Natural killer cell treated with Interleukin-12 subunit alpha and Interleukin-12 subunit beta and Interleukin-15 and Interleukin-18, amount 100 ng/mL, for 72 hours (primary cell): Measurements from ENCODE around the gene KIAA1191. TPM values are rescaled to one million over a fixed set of nuclear protein-coding genes. Genes with fewer than 3 reads are reported as not detected.

ENCODE experiments used
- ATAC-seq, 2 donors: fragments of 150-1000 bp; cut with Tn5 transposase in 1 of 2; sonication (Bioruptor Pico), chemical (Tn5 transposase) in 1 of 2; 2 replicates each; pipeline ENCODE4 v1.10.0; 2021
- DNase-seq: peaks from one replicate; pipeline ENCODE4 v3.0.0; 2022; ENCODE audit warnings: low spot score
- H3K27ac Mint-ChIP-seq, 2 donors: 1 replicate in 1 of 2; 2 replicates in 1 of 2; pipeline ENCODE4 v1.8.0; 2022; ENCODE audit warnings: mixed read lengths in 2 of 2, mild to moderate bottlenecking in 1 of 2, moderate library complexity in 1 of 2
- H3K27me3 Mint-ChIP-seq, 2 donors: 1 replicate in 1 of 2; 2 replicates in 1 of 2; pipeline ENCODE4 v1.8.0; 2022; ENCODE audit warnings: mixed read lengths in 2 of 2
- H3K36me3 Mint-ChIP-seq: one replicate; pipeline ENCODE4 v1.8.0; 2022; ENCODE audit warnings: mixed read lengths
- H3K4me1 Mint-ChIP-seq, 2 donors: 1 replicate in 1 of 2; 2 replicates in 1 of 2; pipeline ENCODE4 v1.8.0; 2022; ENCODE audit warnings: low read depth in 2 of 2, mixed read lengths in 2 of 2, mild to moderate bottlenecking in 1 of 2
- H3K4me3 Mint-ChIP-seq: one replicate; pipeline ENCODE4 v1.8.0; 2022; ENCODE audit warnings: mixed read lengths
- H3K9me3 Mint-ChIP-seq: 2 replicates; pipeline ENCODE4 v1.8.0; 2022; ENCODE audit warnings: mixed read lengths
- total RNA-seq, 2 donors: library from RNA; stranded (reverse); gene quantifications; one replicate each; pipeline ENCODE4 v1.2.3, GENCODE V29; 2022

The KIAA1191 gene
- total RNA-seq, 2 donors from 2014 or later, result 61.1 to 66.7 TPM

- peaks cover 26% of the 10 kb centered on the region for H3K36me3 Mint-ChIP-seq
- no peaks in the 10 kb centered on the region for H3K27me3 Mint-ChIP-seq
- ATAC-seq (no peak), DNase-seq (no peak)
- no peak overlapping the region for H3K4me3 Mint-ChIP-seq
- no peak overlapping the region for H3K27ac Mint-ChIP-seq
- H3K9me3 Mint-ChIP-seq, result no peaks in the 10 kb centered on the region
- peaks cover 25 to 29% of the 10 kb centered on the region in 2 donors for H3K4me1 Mint-ChIP-seq
Observed at GRCh38 chr5:176384366-176384930, 22.9 kb upstream of the KIAA1191 start.

- no peaks in the 10 kb centered on the region for H3K27me3 Mint-ChIP-seq
- no peak overlapping the region for H3K4me3 Mint-ChIP-seq
- no peaks in the 10 kb centered on the region for H3K9me3 Mint-ChIP-seq
- DNase-seq (no peak), ATAC-seq (no peak)
- peaks cover 26% of the 10 kb centered on the region for H3K36me3 Mint-ChIP-seq
- peaks cover 24 to 29% of the 10 kb centered on the region in 2 donors for H3K4me1 Mint-ChIP-seq
- H3K27ac Mint-ChIP-seq, result no peak overlapping the region
Observed at GRCh38 chr5:176383961-176384360, 22.4 kb upstream of the KIAA1191 start.

GRCh38 chr5:176383248-176383905 lies 21.8 kb upstream of the KIAA1191 start:
- Mint-ChIP-seq H3K4me3 (no peak overlapping the region), H3K36me3 (peaks cover 26% of the 10 kb centered on the region), H3K9me3 (no peaks in the 10 kb centered on the region), H3K27ac (no peak overlapping the region), H3K4me1 (peaks cover 24 to 29% of the 10 kb centered on the region in 2 donors), H3K27me3 (no peaks in the 10 kb centered on the region)
- ATAC-seq, result no peak
- DNase-seq, result no peak

GRCh38 chr5:176382721-176383120 lies 21.2 kb upstream of the KIAA1191 start:
- ATAC-seq (no peak), DNase-seq (no peak)
- Mint-ChIP-seq H3K27ac (no peak overlapping the region), H3K36me3 (peaks cover 23% of the 10 kb centered on the region), H3K27me3 (no peaks in the 10 kb centered on the region), H3K4me1 (peaks cover 21 to 23% of the 10 kb centered on the region in 2 donors), H3K4me3 (no peak overlapping the region), H3K9me3 (no peaks in the 10 kb centered on the region)

GRCh38 chr5:176381979-176382378 lies 20.4 kb upstream of the KIAA1191 start:
- Mint-ChIP-seq H3K4me1 (peaks cover 13 to 16% of the 10 kb centered on the region in 2 donors), H3K9me3 (no peaks in the 10 kb centered on the region), H3K36me3 (peaks cover 16% of the 10 kb centered on the region), H3K27ac (no peak overlapping the region), H3K27me3 (no peaks in the 10 kb centered on the region), H3K4me3 (no peak overlapping the region)
- DNase-seq, result no peak
- no peak for ATAC-seq

GRCh38 chr5:176381423-176381822 lies 19.9 kb upstream of the KIAA1191 start:
- Mint-ChIP-seq H3K4me3 (no peak overlapping the region), H3K27me3 (no peaks in the 10 kb centered on the region), H3K36me3 (peaks cover 14% of the 10 kb centered on the region), H3K9me3 (no peaks in the 10 kb centered on the region), H3K4me1 (peaks cover 8 to 10% of the 10 kb centered on the region in 2 donors), H3K27ac (no peak overlapping the region)
- DNase-seq, result no peak
- no peak for ATAC-seq

- peaks cover 5% of the 10 kb centered on the region for H3K36me3 Mint-ChIP-seq
- H3K27me3 Mint-ChIP-seq, result no peaks in the 10 kb centered on the region
- H3K4me3 Mint-ChIP-seq, result no peak overlapping the region
- DNase-seq (no peak), ATAC-seq (no peak)
- H3K27ac Mint-ChIP-seq, result no peak overlapping the region
- no peaks in the 10 kb centered on the region for H3K4me1 Mint-ChIP-seq
- no peaks in the 10 kb centered on the region for H3K9me3 Mint-ChIP-seq
Observed at GRCh38 chr5:176379881-176380280, 18.3 kb upstream of the KIAA1191 start.

- Mint-ChIP-seq H3K4me3 (no peak overlapping the region), H3K36me3 (no peaks in the 10 kb centered on the region), H3K4me1 (no peaks in the 10 kb centered on the region), H3K9me3 (no peaks in the 10 kb centered on the region), H3K27ac (no peak overlapping the region), H3K27me3 (no peaks in the 10 kb centered on the region)
- ATAC-seq (no peak), DNase-seq (no peak)
Observed at GRCh38 chr5:176373100-176373818, 11.7 kb upstream of the KIAA1191 start.

GRCh38 chr5:176371621-176372539 lies 10.3 kb upstream of the KIAA1191 start:
- Mint-ChIP-seq H3K4me3 (no peak overlapping the region), H3K9me3 (no peaks in the 10 kb centered on the region), H3K4me1 (peaks cover 6 to 9% of the 10 kb centered on the region in 2 donors), H3K27me3 (no peaks in the 10 kb centered on the region), H3K36me3 (peaks cover 4% of the 10 kb centered on the region), H3K27ac (no peak overlapping the region)
- DNase-seq, result no peak
- no peak for ATAC-seq

GRCh38 chr5:176369934-176370711 lies 8.6 kb upstream of the KIAA1191 start:
- Mint-ChIP-seq H3K4me1 (peaks cover 9 to 10% of the 10 kb centered on the region in 2 donors), H3K9me3 (no peaks in the 10 kb centered on the region), H3K27ac (no peak overlapping the region), H3K4me3 (no peak overlapping the region), H3K27me3 (no peaks in the 10 kb centered on the region), H3K36me3 (peaks cover 4% of the 10 kb centered on the region)
- no peak for ATAC-seq
- no peak for DNase-seq

- ATAC-seq (no peak), DNase-seq (no peak)
- no peaks in the 10 kb centered on the region for H3K27me3 Mint-ChIP-seq
- H3K4me3 Mint-ChIP-seq, result no peak overlapping the region
- H3K36me3 Mint-ChIP-seq, result peaks cover 4% of the 10 kb centered on the region
- H3K27ac Mint-ChIP-seq, result no peak overlapping the region
- H3K4me1 Mint-ChIP-seq, result peaks cover 9 to 10% of the 10 kb centered on the region in 2 donors
- H3K9me3 Mint-ChIP-seq, result no peaks in the 10 kb centered on the region
Observed at GRCh38 chr5:176368726-176369125, 7.2 kb upstream of the KIAA1191 start.

GRCh38 chr5:176366232-176366894 lies 4.8 kb upstream of the KIAA1191 start:
- H3K27ac Mint-ChIP-seq, result peak overlapping the region; percentile 15 to 80
- no peak for DNase-seq
- no peaks in the 10 kb centered on the region for H3K27me3 Mint-ChIP-seq
- peak overlapping the region; percentile 56 for H3K4me3 Mint-ChIP-seq
- ATAC-seq, result no peak
- peaks cover 17 to 21% of the 10 kb centered on the region in 2 donors for H3K4me1 Mint-ChIP-seq
- H3K36me3 Mint-ChIP-seq, result peaks cover 4% of the 10 kb centered on the region
- no peaks in the 10 kb centered on the region for H3K9me3 Mint-ChIP-seq
